Chondrocyte (in vitro differentiated cells): ENCODE results near the gene ALDH3A2. TPM values are rescaled to one million over a fixed set of nuclear protein-coding genes. Genes with fewer than 3 reads are reported as not detected.
"Not testable (repeated sequence)": the region's sequence is repeated elsewhere in the genome, so short reads cannot be mapped to it uniquely, and the experiment has no call there.

ENCODE experiments used
- DNase-seq: peaks from one replicate; pipeline ENCODE4 v3.0.0; 2021; ENCODE audit warnings: mixed read lengths, low spot score
- H3K27ac Mint-ChIP-seq: one replicate; pipeline ENCODE4 v1.8.0; 2021; ENCODE audit warnings: mild to moderate bottlenecking, moderate library complexity, mixed read lengths; ENCODE audit not compliant: unreplicated experiment
- H3K27me3 Mint-ChIP-seq: 2 replicates; pipeline ENCODE4 v1.8.0; 2021; ENCODE audit warnings: low read depth, mixed read lengths
- H3K36me3 Mint-ChIP-seq: 2 replicates; pipeline ENCODE4 v1.8.0; 2021; ENCODE audit warnings: low read depth, mixed read lengths
- H3K4me1 Mint-ChIP-seq: 2 replicates; pipeline ENCODE4 v1.8.0; 2021; ENCODE audit warnings: low read depth, mild to moderate bottlenecking, mixed read lengths
- H3K4me3 Mint-ChIP-seq: one replicate; pipeline ENCODE4 v1.8.0; 2021; ENCODE audit warnings: mild to moderate bottlenecking, moderate library complexity, mixed read lengths; ENCODE audit not compliant: unreplicated experiment
- H3K9me3 Mint-ChIP-seq: 2 replicates; pipeline ENCODE4 v1.8.0; 2021; ENCODE audit warnings: low read depth, mixed read lengths
- CTCF ChIP-seq: fragments of 200-600 bp; sonication (generic); IDR thresholded peaks from 2 replicates; pipeline ENCODE4 v1.5.0; 2021; ENCODE audit warnings: antibody characterized with exemption, mild to moderate bottlenecking, moderate library complexity
- total RNA-seq: library from RNA; stranded (reverse); gene quantifications from 3 replicates; pipeline ENCODE4 v1.2.1, GENCODE V29; 2021

The ALDH3A2 gene
- total RNA-seq, 1 donor from 2014 or later, result 26.5 TPM

- no peaks in the 10 kb centered on the region for H3K27me3 Mint-ChIP-seq
Measured at GRCh38 chr17:19663097-19663496, 14.5 kb downstream of the ALDH3A2 start.

GRCh38 chr17:19664136-19664820, 15.7 kb downstream of the ALDH3A2 start:
- Mint-ChIP-seq H3K36me3 (peaks cover 13% of the 10 kb centered on the region), H3K4me1 (no peaks in the 10 kb centered on the region), H3K27ac (no peak overlapping the region), H3K27me3 (no peaks in the 10 kb centered on the region), H3K9me3 (no peaks in the 10 kb centered on the region), H3K4me3 (no peak overlapping the region)
- no peak for TF ChIP-seq CTCF
- DNase-seq, result no peak

More at GRCh38 chr17:19663097-19663496, 14.5 kb downstream of the ALDH3A2 start:
- Mint-ChIP-seq H3K9me3 (no peaks in the 10 kb centered on the region), H3K4me3 (no peak overlapping the region), H3K4me1 (no peaks in the 10 kb centered on the region), H3K27ac (no peak overlapping the region), H3K36me3 (peaks cover 13% of the 10 kb centered on the region)
- no peak for TF ChIP-seq CTCF
- DNase-seq, result no peak

- Mint-ChIP-seq H3K9me3 (no peaks in the 10 kb centered on the region), H3K4me3 (no peak overlapping the region), H3K4me1 (no peaks in the 10 kb centered on the region), H3K27me3 (no peaks in the 10 kb centered on the region), H3K36me3 (peaks cover 13% of the 10 kb centered on the region), H3K27ac (no peak overlapping the region)
- DNase-seq, result no peak
- no peak for TF ChIP-seq CTCF
Measured at GRCh38 chr17:19664821-19665181, 16.2 kb downstream of the ALDH3A2 start.

GRCh38 chr17:19669680-19670079, 21.1 kb downstream of the ALDH3A2 start:
- not testable (repeated sequence) for H3K27me3 Mint-ChIP-seq, H3K4me3 Mint-ChIP-seq, H3K4me1 Mint-ChIP-seq, H3K9me3 Mint-ChIP-seq, DNase-seq, H3K27ac Mint-ChIP-seq
- H3K36me3 Mint-ChIP-seq, result peaks cover 14% of the 10 kb centered on the region

GRCh38 chr17:19670908-19671307, 22.4 kb downstream of the ALDH3A2 start:
- Mint-ChIP-seq H3K27me3 (no peaks in the 10 kb centered on the region), H3K4me3 (no peak overlapping the region), H3K27ac (no peak overlapping the region), H3K4me1 (peaks cover 6% of the 10 kb centered on the region), H3K9me3 (no peaks in the 10 kb centered on the region), H3K36me3 (peaks cover 12% of the 10 kb centered on the region)
- TF ChIP-seq CTCF, result no peak
- DNase-seq, result no peak

GRCh38 chr17:19671433-19671832, 22.9 kb downstream of the ALDH3A2 start:
- Mint-ChIP-seq H3K9me3 (no peaks in the 10 kb centered on the region), H3K4me1 (peaks cover 6% of the 10 kb centered on the region), H3K27me3 (no peaks in the 10 kb centered on the region), H3K4me3 (no peak overlapping the region), H3K27ac (no peak overlapping the region), H3K36me3 (peaks cover 14% of the 10 kb centered on the region)
- no peak for DNase-seq
- TF ChIP-seq CTCF, result no peak
